WTC11 (cell line): ENCODE measurements around the gene SAMD8.

ENCODE experiments used
- NFE2L1 ChIP-seq: sonication (generic); formaldehyde crosslinking; IDR thresholded peaks from 2 replicates; pipeline ENCODE4 v1.8.1; 2023; ENCODE audit warnings: missing genetic modification reagents
- TP53 ChIP-seq: sonication (generic); formaldehyde crosslinking; IDR thresholded peaks from 2 replicates; pipeline ENCODE4 v1.8.1; 2023; ENCODE audit warnings: mild to moderate bottlenecking, missing genetic modification reagents
- TF ChIP-seq, protein P1 (sequence below): fragments of 250-450 bp; sonication (Bioruptor Pico); IDR thresholded peaks from 2 replicates; pipeline ENCODE4 v1.9.0; 2021; ENCODE audit warnings: mild to moderate bottlenecking, borderline replicate concordance
- TF ChIP-seq, protein P2 (sequence below): fragments of 200-600 bp; IDR thresholded peaks from 2 replicates; pipeline ENCODE4 v1.8.0; 2022; ENCODE audit warnings: antibody characterized with exemption

DNA sequence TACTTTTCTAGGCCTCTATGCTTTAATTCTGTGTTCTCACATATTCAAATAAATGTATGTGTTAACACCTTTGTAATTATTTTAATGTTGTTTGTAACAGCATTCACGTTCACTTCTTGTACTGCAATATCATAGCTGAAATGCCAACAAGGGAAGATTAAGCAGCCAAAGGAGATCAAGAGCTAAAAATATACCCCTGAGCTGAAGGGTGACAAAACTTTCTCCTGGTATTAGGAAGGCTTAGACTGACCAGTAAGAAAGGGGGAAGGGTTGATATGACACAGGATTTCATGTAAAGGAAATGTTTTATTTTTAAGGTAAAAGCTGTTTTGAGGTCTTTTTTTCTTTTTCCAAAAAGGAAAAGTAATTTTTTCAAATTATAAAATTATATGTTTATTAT, 58.8 kb downstream of the SAMD8 start:
- TF ChIP-seq NFE2L1 (CRISPR knock-in tag), result no peak
- TF ChIP-seq, protein P1, sequence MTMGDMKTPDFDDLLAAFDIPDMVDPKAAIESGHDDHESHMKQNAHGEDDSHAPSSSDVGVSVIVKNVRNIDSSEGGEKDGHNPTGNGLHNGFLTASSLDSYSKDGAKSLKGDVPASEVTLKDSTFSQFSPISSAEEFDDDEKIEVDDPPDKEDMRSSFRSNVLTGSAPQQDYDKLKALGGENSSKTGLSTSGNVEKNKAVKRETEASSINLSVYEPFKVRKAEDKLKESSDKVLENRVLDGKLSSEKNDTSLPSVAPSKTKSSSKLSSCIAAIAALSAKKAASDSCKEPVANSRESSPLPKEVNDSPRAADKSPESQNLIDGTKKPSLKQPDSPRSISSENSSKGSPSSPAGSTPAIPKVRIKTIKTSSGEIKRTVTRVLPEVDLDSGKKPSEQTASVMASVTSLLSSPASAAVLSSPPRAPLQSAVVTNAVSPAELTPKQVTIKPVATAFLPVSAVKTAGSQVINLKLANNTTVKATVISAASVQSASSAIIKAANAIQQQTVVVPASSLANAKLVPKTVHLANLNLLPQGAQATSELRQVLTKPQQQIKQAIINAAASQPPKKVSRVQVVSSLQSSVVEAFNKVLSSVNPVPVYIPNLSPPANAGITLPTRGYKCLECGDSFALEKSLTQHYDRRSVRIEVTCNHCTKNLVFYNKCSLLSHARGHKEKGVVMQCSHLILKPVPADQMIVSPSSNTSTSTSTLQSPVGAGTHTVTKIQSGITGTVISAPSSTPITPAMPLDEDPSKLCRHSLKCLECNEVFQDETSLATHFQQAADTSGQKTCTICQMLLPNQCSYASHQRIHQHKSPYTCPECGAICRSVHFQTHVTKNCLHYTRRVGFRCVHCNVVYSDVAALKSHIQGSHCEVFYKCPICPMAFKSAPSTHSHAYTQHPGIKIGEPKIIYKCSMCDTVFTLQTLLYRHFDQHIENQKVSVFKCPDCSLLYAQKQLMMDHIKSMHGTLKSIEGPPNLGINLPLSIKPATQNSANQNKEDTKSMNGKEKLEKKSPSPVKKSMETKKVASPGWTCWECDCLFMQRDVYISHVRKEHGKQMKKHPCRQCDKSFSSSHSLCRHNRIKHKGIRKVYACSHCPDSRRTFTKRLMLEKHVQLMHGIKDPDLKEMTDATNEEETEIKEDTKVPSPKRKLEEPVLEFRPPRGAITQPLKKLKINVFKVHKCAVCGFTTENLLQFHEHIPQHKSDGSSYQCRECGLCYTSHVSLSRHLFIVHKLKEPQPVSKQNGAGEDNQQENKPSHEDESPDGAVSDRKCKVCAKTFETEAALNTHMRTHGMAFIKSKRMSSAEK (CRISPR knock-in tag), result no peak
- TF ChIP-seq, protein P2, sequence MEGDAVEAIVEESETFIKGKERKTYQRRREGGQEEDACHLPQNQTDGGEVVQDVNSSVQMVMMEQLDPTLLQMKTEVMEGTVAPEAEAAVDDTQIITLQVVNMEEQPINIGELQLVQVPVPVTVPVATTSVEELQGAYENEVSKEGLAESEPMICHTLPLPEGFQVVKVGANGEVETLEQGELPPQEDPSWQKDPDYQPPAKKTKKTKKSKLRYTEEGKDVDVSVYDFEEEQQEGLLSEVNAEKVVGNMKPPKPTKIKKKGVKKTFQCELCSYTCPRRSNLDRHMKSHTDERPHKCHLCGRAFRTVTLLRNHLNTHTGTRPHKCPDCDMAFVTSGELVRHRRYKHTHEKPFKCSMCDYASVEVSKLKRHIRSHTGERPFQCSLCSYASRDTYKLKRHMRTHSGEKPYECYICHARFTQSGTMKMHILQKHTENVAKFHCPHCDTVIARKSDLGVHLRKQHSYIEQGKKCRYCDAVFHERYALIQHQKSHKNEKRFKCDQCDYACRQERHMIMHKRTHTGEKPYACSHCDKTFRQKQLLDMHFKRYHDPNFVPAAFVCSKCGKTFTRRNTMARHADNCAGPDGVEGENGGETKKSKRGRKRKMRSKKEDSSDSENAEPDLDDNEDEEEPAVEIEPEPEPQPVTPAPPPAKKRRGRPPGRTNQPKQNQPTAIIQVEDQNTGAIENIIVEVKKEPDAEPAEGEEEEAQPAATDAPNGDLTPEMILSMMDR, result no peak
- TF ChIP-seq TP53 (CRISPR knock-in tag), result no peak
